HL-60 (cell line): ENCODE measurements around the gene SHB.

Source experiments
- DNase-seq, 2 experiments: peaks; one replicate each; pipeline ENCODE4 v3.0.0-alpha.2; 2010 to 2020; ENCODE audit warnings: low read depth in 1 of 2, low spot score in 1 of 2
- H3K27ac ChIP-seq: fragments of 250-450 bp; sonication (Bioruptor Pico); replicated peaks from 2 replicates; pipeline ENCODE4 v1.5.1; 2020; ENCODE audit warnings: mild to moderate bottlenecking, moderate library complexity
- H3K27me3 ChIP-seq: fragments of 250-450 bp; sonication (Bioruptor Pico); 2 replicates; pipeline ENCODE4 v1.5.1; 2021; ENCODE audit warnings: mild to moderate bottlenecking, moderate library complexity; ENCODE audit not compliant: insufficient read depth, poor library complexity, severe bottlenecking
- H3K4me3 ChIP-seq: replicated peaks from 2 replicates; pipeline ENCODE4 v1.5.1; 2011; ENCODE audit warnings: mild to moderate bottlenecking, control low read depth, low read length; ENCODE audit not compliant: insufficient read depth
- GABPA ChIP-seq: IDR thresholded peaks from 2 replicates; pipeline ENCODE4 v1.6.1; 2012; ENCODE audit warnings: low read depth
- POLR2AphosphoS5 ChIP-seq: IDR thresholded peaks from 2 replicates; pipeline ENCODE4 v1.6.1; 2012; ENCODE audit warnings: low read depth
- SPI1 ChIP-seq: IDR thresholded peaks from 2 replicates; pipeline ENCODE4 v1.6.1; 2012; ENCODE audit warnings: low read depth, mild to moderate bottlenecking, borderline replicate concordance
- TF ChIP-seq, protein P1 (sequence below): IDR thresholded peaks from 2 replicates; pipeline ENCODE4 v1.6.1; 2012; ENCODE audit warnings: low read depth; ENCODE audit not compliant: insufficient replicate concordance
- TF ChIP-seq, protein P2 (sequence below): IDR thresholded peaks from one replicate; pipeline ENCODE4 v1.5.1; 2011; ENCODE audit warnings: low read length, control low read depth, inconsistent platforms; ENCODE audit not compliant: insufficient read depth

The SHB gene

DNA sequence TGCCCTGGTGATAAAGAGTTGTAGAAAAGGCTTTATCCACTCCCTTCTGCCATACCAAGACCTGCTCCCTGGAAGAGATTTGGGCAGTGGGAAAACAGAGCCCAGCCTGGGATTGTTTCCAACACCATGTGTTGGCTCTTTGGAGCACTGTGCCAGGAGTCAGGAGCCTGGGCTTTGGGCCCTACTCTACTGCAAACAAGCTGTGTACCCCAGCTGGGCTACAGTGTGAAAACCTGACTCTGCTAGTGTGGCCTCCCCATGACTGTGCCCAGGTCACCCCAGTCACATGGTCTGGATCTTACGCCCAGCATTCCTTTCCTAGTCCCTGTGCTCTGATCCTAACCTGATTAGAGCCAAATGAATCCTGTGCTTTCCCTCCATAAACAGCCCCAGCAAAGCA is 39.3 kb upstream of the SHB start:
- TF ChIP-seq POLR2AphosphoS5, result no peak
- TF ChIP-seq, protein P1, sequence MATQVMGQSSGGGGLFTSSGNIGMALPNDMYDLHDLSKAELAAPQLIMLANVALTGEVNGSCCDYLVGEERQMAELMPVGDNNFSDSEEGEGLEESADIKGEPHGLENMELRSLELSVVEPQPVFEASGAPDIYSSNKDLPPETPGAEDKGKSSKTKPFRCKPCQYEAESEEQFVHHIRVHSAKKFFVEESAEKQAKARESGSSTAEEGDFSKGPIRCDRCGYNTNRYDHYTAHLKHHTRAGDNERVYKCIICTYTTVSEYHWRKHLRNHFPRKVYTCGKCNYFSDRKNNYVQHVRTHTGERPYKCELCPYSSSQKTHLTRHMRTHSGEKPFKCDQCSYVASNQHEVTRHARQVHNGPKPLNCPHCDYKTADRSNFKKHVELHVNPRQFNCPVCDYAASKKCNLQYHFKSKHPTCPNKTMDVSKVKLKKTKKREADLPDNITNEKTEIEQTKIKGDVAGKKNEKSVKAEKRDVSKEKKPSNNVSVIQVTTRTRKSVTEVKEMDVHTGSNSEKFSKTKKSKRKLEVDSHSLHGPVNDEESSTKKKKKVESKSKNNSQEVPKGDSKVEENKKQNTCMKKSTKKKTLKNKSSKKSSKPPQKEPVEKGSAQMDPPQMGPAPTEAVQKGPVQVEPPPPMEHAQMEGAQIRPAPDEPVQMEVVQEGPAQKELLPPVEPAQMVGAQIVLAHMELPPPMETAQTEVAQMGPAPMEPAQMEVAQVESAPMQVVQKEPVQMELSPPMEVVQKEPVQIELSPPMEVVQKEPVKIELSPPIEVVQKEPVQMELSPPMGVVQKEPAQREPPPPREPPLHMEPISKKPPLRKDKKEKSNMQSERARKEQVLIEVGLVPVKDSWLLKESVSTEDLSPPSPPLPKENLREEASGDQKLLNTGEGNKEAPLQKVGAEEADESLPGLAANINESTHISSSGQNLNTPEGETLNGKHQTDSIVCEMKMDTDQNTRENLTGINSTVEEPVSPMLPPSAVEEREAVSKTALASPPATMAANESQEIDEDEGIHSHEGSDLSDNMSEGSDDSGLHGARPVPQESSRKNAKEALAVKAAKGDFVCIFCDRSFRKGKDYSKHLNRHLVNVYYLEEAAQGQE, result no peak
- TF ChIP-seq SPI1, result no peak
- no peak for TF ChIP-seq GABPA
- TF ChIP-seq, protein P2, sequence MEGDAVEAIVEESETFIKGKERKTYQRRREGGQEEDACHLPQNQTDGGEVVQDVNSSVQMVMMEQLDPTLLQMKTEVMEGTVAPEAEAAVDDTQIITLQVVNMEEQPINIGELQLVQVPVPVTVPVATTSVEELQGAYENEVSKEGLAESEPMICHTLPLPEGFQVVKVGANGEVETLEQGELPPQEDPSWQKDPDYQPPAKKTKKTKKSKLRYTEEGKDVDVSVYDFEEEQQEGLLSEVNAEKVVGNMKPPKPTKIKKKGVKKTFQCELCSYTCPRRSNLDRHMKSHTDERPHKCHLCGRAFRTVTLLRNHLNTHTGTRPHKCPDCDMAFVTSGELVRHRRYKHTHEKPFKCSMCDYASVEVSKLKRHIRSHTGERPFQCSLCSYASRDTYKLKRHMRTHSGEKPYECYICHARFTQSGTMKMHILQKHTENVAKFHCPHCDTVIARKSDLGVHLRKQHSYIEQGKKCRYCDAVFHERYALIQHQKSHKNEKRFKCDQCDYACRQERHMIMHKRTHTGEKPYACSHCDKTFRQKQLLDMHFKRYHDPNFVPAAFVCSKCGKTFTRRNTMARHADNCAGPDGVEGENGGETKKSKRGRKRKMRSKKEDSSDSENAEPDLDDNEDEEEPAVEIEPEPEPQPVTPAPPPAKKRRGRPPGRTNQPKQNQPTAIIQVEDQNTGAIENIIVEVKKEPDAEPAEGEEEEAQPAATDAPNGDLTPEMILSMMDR, result no peak
- no peak for DNase-seq
- no peaks in the 10 kb centered on the region for H3K27me3 ChIP-seq
- no peak overlapping the region for H3K4me3 ChIP-seq
- H3K27ac ChIP-seq, result no peak overlapping the region

DNA sequence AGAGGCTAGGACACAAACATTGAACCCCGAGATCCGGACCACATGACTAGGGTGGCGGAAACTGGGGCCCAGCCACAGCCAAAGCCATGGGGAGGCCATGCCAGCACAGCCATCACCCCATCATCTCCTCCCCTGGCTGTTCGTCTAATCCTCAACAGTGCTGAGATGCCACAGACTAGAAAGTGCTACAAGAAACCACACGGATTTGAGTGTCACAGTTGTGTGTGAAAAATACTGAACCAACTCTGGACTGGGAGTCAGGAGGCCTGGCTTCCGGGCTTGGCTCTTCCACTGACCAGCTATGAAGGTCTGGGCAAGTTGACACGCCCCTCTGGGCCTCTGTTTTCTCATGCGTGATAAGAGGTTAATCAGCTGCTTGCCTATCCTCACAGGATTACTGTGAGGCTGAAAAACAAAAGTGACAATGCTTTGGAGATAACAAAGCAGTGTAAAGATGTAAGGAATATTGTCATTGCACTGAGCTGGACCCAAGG is 38.8 kb upstream of the SHB start:
- TF ChIP-seq GABPA (no peak), POLR2AphosphoS5 (no peak), SPI1 (no peak)
- TF ChIP-seq, protein P1, result no peak
- TF ChIP-seq, protein P2, result no peak
- H3K27ac ChIP-seq, result no peak overlapping the region
- H3K27me3 ChIP-seq, result no peaks in the 10 kb centered on the region
- DNase-seq, result no peak
- no peak overlapping the region for H3K4me3 ChIP-seq

DNA sequence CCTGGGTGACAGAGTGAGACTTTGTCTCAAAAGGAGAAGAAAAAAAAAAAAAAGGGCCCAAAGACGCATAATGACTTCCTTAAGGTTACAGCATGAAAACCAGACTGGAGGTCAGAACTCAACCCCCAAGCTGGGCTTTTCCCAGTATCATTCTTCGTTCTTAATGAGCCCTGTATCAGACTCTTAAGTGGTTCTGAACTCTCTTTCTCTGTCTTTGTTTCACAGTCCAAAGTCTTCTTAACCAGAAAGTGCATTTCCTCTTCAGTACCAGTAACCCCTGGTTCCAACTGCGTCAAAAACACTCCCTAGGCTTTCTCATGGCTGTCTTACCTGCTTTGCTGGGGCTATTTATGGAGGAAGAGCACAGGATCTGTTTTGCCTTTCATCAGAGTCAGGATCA is 38.4 kb upstream of the SHB start:
- TF ChIP-seq GABPA, result no peak
- no peak for TF ChIP-seq POLR2AphosphoS5
- TF ChIP-seq, protein P1, result no peak
- TF ChIP-seq SPI1, result no peak
- TF ChIP-seq, protein P2, result no peak
- no peak for DNase-seq
- Histone ChIP-seq H3K27ac (no peak overlapping the region), H3K4me3 (no peak overlapping the region), H3K27me3 (no peaks in the 10 kb centered on the region)
